B cell (primary cell): ENCODE measurements around the gene WBP2.

Experiments used
- EZH2 ChIP-seq: IDR thresholded peaks from 2 replicates; pipeline ENCODE4 v1.6.1; 2012; ENCODE audit warnings: borderline replicate concordance, low read depth, mild to moderate bottlenecking, moderate library complexity, low read length; ENCODE audit not compliant: insufficient read depth, poor library complexity, severe bottlenecking
- TF ChIP-seq, protein P1 (sequence below): fragments of 200-600 bp; IDR thresholded peaks from one replicate; pipeline ENCODE4 v1.8.0; 2022; ENCODE audit warnings: antibody characterized with exemption, mild to moderate bottlenecking

GRCh38 chr17:75899353-75899752 lies 44.2 kb upstream of the WBP2 start:
- TF ChIP-seq, protein P1, sequence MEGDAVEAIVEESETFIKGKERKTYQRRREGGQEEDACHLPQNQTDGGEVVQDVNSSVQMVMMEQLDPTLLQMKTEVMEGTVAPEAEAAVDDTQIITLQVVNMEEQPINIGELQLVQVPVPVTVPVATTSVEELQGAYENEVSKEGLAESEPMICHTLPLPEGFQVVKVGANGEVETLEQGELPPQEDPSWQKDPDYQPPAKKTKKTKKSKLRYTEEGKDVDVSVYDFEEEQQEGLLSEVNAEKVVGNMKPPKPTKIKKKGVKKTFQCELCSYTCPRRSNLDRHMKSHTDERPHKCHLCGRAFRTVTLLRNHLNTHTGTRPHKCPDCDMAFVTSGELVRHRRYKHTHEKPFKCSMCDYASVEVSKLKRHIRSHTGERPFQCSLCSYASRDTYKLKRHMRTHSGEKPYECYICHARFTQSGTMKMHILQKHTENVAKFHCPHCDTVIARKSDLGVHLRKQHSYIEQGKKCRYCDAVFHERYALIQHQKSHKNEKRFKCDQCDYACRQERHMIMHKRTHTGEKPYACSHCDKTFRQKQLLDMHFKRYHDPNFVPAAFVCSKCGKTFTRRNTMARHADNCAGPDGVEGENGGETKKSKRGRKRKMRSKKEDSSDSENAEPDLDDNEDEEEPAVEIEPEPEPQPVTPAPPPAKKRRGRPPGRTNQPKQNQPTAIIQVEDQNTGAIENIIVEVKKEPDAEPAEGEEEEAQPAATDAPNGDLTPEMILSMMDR: no peak
- TF ChIP-seq EZH2: no peak
